ENCODE results near the gene LCE1F.

Gene LCE1F

GRCh38 chr1:152777510-152778137, 2.7 kb downstream of the LCE1F start:
- no peak for DNase-seq

DNA sequence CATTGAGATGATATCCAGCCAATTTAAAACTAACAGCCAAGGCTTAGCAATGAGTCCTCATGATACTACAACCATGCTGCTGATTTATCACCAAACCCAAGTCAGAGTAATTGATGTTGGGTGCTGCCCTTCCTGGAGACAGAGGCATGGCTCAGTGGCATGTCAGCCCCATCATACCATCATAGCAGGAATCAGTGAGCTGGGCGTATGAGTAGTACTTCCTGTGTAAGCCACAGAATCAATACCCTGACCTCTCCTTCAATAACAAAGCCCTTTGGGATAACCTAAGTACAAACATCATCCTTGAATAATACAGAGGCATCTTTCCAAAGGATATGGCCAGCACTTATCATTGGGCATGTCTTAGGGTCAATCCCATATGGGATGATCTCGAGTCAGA, 8.2 kb downstream of the LCE1F start:
- no peak for DNase-seq

- no peak for DNase-seq
These were observed 11.1 kb downstream of the LCE1F start, which contains the start of gene LCE1E for GRCh38 chr1:152786077-152786476. TSS of gene LCE1E (plus strand) at chr1:152786257. CDS start at chr1:152787300, 1,043 bp downstream.

GRCh38 chr1:152795686-152796085, 20.7 kb downstream of the LCE1F start:
- DNase-seq, result no peak

- no peak for DNase-seq
These were observed 21.5 kb downstream of the LCE1F start, which contains the start of gene LCE1D for GRCh38 chr1:152796421-152796820. TSS of gene LCE1D (plus strand) at chr1:152796721. CDS start at chr1:152797795, 1,074 bp downstream.

GRCh38 chr1:152801333-152801732, 26.4 kb downstream of the LCE1F start:
- no peak for DNase-seq

DNA sequence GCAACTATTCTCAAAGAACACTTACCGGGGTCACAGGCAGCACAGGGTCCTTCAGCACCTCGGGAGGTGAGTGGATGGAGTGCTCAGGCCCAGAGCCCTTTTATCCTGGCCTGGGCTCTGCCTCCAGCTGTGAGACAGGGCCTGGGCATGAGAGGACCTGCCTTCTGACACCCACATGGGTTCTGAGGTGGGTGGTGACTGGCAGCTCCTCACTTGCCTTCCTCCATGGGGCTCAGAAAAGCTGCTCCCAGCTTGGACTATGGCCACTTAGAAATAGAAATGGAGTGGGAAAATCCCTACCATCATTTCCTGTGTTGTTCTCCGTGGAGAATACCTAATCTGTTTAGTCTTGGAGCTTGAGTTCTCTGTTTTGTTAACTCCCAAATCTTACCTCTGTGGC, 31.6 kb downstream of the LCE1F start, which contains the start of gene LCE1C:
TSS of gene LCE1C (minus strand) at position 76 of the 400 bp plus-strand sequence. CDS start 1,173 bp downstream, outside the sequence.
- no peak for DNase-seq

DNA sequence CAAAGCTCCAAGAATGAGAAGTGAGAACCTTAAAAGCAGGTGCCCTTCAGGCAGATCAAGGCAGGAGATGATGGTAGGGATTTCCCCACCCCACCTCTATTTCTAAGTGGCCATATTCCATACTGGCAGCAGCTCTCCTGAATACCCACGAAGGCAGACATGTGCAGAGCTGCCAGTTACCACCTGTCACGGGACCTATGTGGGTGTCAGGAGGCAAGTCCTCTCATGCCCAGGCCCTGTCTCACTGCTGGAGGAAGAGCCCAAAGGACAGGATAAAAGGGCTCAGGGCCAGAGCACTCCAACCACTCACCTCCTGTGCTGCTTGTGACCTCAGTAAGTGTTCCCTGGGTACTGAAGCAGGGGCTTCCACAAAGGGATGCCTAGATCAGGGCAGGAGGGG, 36.1 kb downstream of the LCE1F start:
- DNase-seq, result no peak

- DNase-seq, result no peak
These were observed 36.7 kb downstream of the LCE1F start, which contains the start of gene LCE1B for GRCh38 chr1:152811671-152812070. TSS of gene LCE1B (plus strand) at chr1:152811971. CDS start at chr1:152812447, 476 bp downstream.

DNA sequence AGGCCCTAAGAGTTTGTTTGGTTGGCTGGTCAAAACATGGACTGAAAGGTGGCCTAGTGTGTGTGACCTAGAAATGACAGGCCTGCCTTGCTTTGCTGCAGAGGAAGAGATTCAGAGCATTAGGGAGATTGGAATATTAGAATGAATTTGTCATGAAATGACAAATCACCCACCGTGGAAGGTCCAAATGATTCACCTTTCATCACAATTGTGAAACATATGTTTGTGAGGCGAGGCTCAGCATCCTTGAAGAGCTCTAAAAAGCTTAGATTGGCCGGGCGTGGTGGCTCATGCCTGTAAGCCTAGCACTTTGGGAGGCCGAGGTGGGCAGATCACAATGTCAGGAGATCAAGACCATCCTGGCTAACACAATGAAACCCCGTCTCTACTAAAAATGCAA, 42.4 kb downstream of the LCE1F start:
- no peak for DNase-seq

- no peak for DNase-seq
These were observed 48.4 kb downstream of the LCE1F start for GRCh38 chr1:152823294-152823693.

GRCh38 chr1:152824964-152825363, 50.0 kb downstream of the LCE1F start:
- no peak for DNase-seq

Data from NCI-H774 (cell line).